NCI-H774 (cell line): ENCODE measurements around the gene SARNP.
"Not testable (repeated sequence)": the region's sequence is repeated elsewhere in the genome, so short reads cannot be mapped to it uniquely, and the experiment has no call there.

Experiments
- DNase-seq: peaks from one replicate; lab custom pipeline; 2025; lab: John Stamatoyannopoulos, UW

SARNP gene

GRCh38 chr12:55839345-55840140 is 22.0 kb upstream of the SARNP start:
- no peak for DNase-seq

GRCh38 chr12:55838361-55838760 is 20.8 kb upstream of the SARNP start:
- no peak for DNase-seq

DNA sequence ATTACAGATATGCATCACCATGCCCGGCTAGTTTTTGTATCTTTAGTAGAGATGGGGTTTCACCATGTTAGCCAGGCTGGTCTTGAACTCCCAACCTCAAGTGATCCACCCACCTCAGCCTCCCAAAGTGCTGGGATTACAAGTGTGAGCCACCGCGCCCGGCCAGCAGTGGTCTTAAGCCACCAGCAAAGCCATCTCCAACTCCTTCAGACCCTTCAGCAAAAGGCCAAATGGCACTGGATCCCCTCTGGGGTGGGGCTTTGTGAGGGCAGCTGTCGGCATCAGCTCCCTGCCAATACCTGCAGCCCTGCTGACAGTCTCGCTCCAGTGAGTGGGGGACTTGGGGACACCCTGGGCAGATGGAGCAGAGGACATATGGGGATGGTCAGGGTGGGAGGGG is 16.9 kb upstream of the SARNP start:
- DNase-seq = not testable (repeated sequence)

- no peak for DNase-seq
These were observed 15.5 kb upstream of the SARNP start for GRCh38 chr12:55833056-55833455.

- DNase-seq = no peak
These were observed 13.9 kb upstream of the SARNP start for GRCh38 chr12:55831447-55831815.

GRCh38 chr12:55830601-55831446 is 13.3 kb upstream of the SARNP start:
- peak; percentile 52 for DNase-seq

- no peak for DNase-seq
These were observed 12.6 kb upstream of the SARNP start for GRCh38 chr12:55829967-55830600.

- DNase-seq = no peak
These were observed 10.8 kb upstream of the SARNP start for GRCh38 chr12:55828357-55828756.

GRCh38 chr12:55827806-55828205 is 10.3 kb upstream of the SARNP start:
- no peak for DNase-seq

DNA sequence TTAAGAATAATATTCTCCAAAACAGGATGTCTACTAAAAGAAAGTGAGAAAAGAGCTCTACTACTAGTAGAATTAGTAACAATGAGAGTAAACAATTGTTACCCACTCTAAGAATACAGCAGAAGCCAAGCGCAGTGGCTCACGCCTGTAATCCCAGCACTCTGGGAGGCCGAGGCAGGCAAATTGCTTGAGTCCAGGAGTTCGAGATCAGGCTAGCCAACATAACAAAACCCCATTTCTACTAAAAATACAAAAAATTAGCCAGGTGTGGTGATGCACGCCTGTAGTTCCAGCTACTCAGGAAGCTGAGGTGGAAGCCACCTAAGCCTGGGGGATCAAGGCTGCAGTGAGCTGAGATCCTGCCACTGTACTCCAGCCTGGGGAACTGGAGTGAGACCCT is 7.2 kb upstream of the SARNP start:
- DNase-seq = no peak

DNA sequence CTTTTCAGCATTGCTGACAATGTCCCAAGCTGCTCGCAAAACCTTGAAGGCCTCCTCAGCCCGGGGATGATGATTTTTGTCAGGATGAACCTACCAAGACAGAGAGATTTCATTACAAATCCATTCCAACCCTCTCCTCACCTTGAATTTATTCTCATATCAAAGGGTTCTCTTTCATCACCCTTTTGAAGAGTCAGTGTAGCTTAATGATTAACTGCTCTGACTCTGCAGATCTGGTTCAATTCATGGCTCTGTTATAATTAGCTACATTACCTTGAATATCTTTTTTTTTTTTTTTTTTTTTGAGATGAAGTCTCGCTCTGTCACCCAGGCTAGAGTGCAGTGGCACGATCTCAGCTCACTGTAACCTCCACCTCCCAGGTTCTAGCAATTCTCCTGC is 5.9 kb upstream of the SARNP start:
- DNase-seq = no peak

DNA sequence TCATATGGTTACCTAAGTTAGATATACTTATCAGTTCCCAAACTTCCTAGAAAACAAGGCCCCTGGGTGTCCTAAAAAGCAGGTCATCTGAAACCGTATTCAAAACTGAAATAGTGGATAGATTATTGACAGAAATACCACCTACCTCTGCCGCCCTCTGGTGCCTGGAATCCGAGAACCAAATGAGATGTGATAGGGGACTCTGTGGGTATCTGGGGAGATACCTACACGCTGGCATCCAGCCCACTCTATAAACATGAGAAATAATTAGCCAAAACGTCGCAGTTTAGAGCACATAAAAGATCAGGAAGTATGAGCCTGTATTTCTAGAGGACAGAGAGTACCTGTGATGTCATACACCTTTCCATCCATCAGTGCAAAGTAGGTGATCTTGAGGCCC is 4.7 kb upstream of the SARNP start:
- no peak for DNase-seq

- no peak for DNase-seq
These were observed 3.2 kb upstream of the SARNP start for GRCh38 chr12:55820679-55821078.

GRCh38 chr12:55818886-55819285 is 1.4 kb upstream of the SARNP start:
- DNase-seq = no peak

- no peak for DNase-seq
These were observed 710 bp upstream of the SARNP start for GRCh38 chr12:55818140-55818728.

DNA sequence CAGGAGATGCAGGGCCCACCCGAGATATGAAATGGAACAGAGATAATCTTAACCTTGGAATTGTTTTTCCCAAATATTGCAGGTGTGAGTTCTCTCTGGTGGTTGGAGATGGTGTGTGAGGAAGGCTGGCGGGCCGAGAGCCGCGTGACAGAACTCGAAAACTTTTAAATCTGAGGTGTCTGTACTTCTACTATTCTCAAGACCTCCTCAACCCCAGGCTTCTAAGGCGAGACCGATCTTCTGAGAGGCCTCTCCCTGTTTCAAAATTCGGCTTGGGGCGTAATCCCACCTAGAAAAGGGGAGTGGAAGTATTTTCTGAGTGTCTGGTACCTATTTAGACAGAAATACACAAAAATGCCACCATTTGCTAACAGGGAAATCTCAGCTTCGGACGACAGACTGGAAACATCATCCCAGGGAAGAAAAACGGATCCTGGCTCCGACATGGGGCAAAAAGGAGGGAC is 611 bp downstream of the SARNP start:
- DNase-seq = no peak

- DNase-seq = no peak
These were observed 2.1 kb downstream of the SARNP start for GRCh38 chr12:55815473-55815872.

DNA sequence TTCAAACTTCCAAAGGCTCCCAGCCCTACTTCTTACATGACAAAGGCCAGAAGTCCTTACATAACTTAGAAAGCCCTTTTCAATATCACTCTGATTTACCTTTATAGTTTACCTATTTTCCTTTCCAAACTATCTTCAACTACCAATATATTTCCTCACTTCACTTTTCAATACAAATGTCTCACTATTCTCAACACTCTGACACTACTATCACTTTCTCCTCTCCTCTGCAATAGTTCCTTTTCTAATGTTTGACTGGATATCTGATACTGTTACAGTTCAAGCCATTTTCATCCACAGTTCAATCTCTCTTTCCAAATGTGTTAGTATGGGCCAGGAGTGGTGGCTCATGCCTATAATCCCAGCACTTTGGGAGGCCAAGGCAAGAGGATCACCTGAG is 3.3 kb downstream of the SARNP start:
- DNase-seq = no peak

DNA sequence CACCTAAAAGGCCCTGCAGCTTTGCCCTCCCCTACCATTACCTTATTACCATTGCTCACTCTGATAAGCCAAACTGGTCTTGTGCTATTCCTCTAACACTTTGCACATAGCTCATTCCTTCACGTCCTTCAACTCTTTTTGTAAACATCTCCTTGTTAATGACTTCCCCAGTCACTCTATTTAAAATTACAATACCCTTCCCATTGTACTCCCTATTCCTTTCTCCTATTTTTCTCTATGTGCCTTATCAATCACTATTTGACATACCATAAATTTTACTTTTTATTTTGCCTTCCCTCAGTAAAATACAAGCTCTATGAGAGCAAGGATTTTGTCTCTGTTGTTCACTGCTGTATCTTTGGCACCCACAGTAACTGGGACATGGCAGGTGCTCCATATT is 5.4 kb downstream of the SARNP start:
- DNase-seq = no peak

DNA sequence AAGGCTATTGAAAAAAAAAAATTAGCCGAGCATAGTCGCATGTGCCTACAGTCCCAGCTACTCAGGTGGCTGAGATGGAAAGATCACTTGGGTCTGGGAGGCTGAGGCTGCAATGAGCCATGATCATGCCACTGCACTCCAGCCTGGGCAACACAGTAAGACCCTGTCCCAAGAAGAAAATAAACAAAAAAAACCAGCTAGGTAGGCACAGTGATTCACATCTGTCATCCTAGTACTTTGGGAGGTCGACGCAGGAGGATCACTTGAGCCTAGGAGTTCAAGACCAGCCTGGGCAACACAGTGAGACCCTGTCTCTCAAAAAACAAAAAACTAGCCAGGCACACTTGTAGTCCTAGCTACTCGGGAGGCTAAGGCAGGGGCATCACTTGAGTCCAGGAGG is 8.2 kb downstream of the SARNP start:
- DNase-seq = no peak

DNA sequence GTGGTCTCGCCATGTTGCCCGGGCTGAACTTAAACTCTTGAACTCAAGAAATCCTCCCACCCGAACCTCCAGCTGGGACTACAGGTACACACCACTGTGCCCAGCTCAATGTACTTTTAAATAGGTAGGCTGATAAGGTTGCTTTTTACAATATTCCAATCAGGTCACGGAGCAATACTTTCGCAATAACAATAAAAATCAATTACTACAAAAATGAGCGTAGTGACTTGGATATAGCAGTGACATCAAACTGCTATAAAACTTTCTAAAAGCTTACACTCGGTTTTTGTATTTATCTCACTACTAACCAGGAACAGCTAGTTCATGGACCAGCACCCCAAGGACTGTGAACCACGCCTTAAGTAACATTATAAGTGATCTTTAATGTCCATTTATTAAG is 10.5 kb downstream of the SARNP start:
- DNase-seq = no peak

DNA sequence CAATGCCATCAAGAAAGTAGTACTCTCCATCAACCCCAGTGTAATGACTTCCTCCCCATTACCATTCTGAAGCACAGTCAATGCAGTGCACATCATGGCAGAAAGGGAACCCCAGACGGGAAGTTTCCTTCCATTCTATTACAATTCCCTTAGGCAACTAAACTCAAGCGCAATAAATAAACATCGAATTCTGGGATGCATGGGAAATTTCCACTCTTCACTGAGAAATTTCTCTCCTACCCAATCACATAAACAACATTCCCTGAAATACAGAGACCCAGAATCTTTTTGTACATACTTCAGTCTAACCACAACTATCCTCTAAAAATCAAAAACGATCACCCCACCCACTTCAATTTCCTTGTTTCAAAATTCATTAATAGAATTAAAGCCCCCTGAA is 20.0 kb downstream of the SARNP start:
- DNase-seq = no peak
